Upper lobe of right lung (tissue), 1 donor: ENCODE data around the gene CDKAL1. TPM values are rescaled to one million over a fixed set of nuclear protein-coding genes. Genes with fewer than 3 reads are reported as not detected.

Experiments
- ATAC-seq: fragments of 200-7000 bp; cut with Tn5 transposase; one replicate; pipeline ENCODE4 v1.9.1; 2020; ENCODE audit warnings: mild to moderate bottlenecking, moderate library complexity
- DNase-seq: peaks from one replicate; pipeline ENCODE4 v3.0.0-alpha.2; 2020
- H3K27ac ChIP-seq: fragments of 200-600 bp; one replicate; pipeline ENCODE4 v1.8.0; 2022
- H3K27me3 ChIP-seq: fragments of 200-600 bp; one replicate; pipeline ENCODE4 v1.8.0; 2022; ENCODE audit warnings: mild to moderate bottlenecking
- H3K36me3 ChIP-seq: fragments of 200-600 bp; one replicate; pipeline ENCODE4 v1.8.0; 2022
- H3K4me1 ChIP-seq: fragments of 200-600 bp; one replicate; pipeline ENCODE4 v1.8.0; 2022
- H3K4me3 ChIP-seq: fragments of 200-600 bp; one replicate; pipeline ENCODE4 v1.8.0; 2022; ENCODE audit warnings: mild to moderate bottlenecking
- H3K9me3 ChIP-seq: fragments of 200-600 bp; one replicate; pipeline ENCODE4 v1.8.0; 2022
- intact Hi-C: fragments of 100-400 bp; cut with DNase I; formaldehyde crosslinking; loops from one replicate; pipeline ENCODE4 v1.11.0; 2022
- total RNA-seq: library from RNA; stranded (reverse); fragmentation: NEBNext Ultra II Directional; extraction: Animal tissue kit (Norgen Biotek cat#: 25700); gene quantifications from one replicate; pipeline ENCODE4 v1.2.1, GENCODE V29; 2021
- TF ChIP-seq, protein P1 (sequence below): fragments of 200-600 bp; IDR thresholded peaks from one replicate; pipeline ENCODE4 v1.8.0; 2022; ENCODE audit warnings: antibody characterized with exemption
- donor health status: DM: no; HTN: yes; CAD: no; lungs with severe emphysema.

The CDKAL1 gene
- total RNA-seq, 1 donor from 2014 or later: 16.0 TPM

DNA sequence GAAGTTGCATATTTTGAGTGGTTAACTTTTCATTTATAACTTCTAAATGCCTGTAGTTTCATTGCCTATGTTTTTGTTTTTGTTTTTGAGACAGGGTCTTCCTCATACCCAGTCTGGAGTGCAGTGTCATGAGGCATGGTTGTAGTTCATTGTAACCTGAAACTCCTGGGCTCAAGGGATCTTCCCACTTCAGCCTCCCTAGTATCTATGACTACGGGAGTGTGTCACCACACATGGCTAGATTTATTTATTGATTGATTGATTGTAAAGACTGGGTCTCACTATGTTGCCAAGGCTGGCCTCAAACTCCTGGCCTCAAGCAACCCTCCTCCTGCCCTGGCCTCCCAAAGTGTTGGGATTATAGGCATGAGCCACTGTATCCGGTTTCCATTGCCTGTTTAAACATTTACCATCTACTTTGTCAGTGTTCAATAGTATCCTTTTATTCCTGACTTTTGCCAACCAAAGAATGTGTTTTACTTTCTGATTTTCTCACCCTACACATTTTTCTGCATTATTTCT, 144.6 kb downstream of the CDKAL1 start:
- Histone ChIP-seq H3K36me3 (no peaks in the 10 kb centered on the region), H3K4me3 (no peak overlapping the region), H3K27me3 (no peaks in the 10 kb centered on the region), H3K4me1 (peaks cover 10% of the 10 kb centered on the region), H3K9me3 (no peaks in the 10 kb centered on the region), H3K27ac (no peak overlapping the region)
- TF ChIP-seq, protein P1, sequence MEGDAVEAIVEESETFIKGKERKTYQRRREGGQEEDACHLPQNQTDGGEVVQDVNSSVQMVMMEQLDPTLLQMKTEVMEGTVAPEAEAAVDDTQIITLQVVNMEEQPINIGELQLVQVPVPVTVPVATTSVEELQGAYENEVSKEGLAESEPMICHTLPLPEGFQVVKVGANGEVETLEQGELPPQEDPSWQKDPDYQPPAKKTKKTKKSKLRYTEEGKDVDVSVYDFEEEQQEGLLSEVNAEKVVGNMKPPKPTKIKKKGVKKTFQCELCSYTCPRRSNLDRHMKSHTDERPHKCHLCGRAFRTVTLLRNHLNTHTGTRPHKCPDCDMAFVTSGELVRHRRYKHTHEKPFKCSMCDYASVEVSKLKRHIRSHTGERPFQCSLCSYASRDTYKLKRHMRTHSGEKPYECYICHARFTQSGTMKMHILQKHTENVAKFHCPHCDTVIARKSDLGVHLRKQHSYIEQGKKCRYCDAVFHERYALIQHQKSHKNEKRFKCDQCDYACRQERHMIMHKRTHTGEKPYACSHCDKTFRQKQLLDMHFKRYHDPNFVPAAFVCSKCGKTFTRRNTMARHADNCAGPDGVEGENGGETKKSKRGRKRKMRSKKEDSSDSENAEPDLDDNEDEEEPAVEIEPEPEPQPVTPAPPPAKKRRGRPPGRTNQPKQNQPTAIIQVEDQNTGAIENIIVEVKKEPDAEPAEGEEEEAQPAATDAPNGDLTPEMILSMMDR: no peak
- no peak for ATAC-seq
- no peak for DNase-seq
- intact Hi-C loops: no loop called here

DNA sequence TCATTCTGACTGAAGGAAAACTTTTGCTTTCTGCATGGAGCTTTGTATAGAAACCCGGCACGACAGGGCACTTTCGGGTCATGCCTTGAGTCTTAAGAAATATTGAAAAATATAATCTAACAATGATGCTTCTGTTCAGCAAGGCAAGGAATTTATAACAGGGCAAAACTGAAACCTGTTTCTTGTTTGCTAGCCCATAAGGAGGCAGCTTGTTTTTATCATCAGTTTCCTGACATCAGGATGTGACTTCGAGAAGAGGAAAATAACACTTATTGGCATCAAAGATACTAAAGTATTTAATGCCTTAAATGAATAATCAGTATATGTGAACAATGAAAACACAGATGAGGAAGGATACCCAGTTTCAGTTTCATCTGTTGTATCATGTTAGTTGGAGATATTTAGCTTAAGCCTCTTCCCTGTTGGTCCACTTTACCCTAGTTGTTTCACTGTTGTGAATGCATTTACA, 146.5 kb downstream of the CDKAL1 start:
- Histone ChIP-seq H3K4me3 (no peak overlapping the region), H3K27ac (no peak overlapping the region), H3K9me3 (no peaks in the 10 kb centered on the region), H3K36me3 (no peaks in the 10 kb centered on the region), H3K4me1 (peaks cover 10% of the 10 kb centered on the region), H3K27me3 (no peaks in the 10 kb centered on the region)
- DNase-seq: no peak
- intact Hi-C loops: no loop called here
- TF ChIP-seq, protein P1: no peak
- no peak for ATAC-seq

DNA sequence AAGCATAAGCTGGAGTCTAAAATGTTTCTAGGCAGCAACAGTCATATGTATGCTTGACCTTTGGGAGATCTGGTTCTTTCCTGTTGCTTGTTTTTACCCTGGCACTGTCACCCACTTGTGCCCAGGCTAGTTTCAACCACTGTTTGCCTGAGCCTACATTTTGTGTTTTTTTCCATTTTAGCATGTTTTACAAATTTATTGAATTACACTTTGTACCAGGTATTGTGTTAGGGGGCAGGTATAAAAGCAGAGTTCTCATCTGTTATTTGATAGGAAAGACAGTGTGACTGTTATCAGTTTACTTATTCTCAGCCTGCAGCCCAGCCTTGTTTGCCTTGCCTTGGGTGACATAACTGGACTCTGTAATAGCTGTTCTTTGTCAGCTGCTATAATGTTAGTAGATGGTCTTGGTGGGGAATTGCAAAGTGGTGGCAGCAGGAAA, 147.0 kb downstream of the CDKAL1 start:
- intact Hi-C loops: no loop called here
- Histone ChIP-seq H3K27ac (no peak overlapping the region), H3K36me3 (no peaks in the 10 kb centered on the region), H3K27me3 (no peaks in the 10 kb centered on the region), H3K9me3 (no peaks in the 10 kb centered on the region), H3K4me1 (peaks cover 10% of the 10 kb centered on the region), H3K4me3 (no peak overlapping the region)
- DNase-seq: no peak
- ATAC-seq: no peak
- TF ChIP-seq, protein P1: no peak

DNA sequence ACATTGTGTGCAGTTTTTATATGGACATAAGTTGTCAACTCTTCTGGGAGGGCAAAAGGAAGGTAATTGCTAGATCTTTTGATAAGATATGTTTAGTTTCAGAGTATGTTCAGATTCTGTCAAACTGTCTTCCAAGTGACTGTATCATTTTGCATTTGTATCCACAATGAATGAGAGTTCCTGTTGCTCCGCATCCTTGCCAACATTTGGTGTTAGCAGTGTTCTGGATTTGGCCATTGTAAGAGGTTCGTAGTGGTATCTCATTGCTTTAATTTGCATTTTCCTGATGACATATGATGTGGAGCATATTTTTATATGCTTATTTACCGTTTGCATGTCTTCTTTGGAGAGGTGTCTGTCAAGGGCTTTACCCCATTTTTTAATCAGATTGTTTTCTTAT, 150.2 kb downstream of the CDKAL1 start:
- ATAC-seq (no peak), DNase-seq (no peak)
- Histone ChIP-seq H3K36me3 (no peaks in the 10 kb centered on the region), H3K4me1 (peaks cover 10% of the 10 kb centered on the region), H3K27ac (no peak overlapping the region), H3K27me3 (no peaks in the 10 kb centered on the region), H3K4me3 (no peak overlapping the region), H3K9me3 (no peaks in the 10 kb centered on the region)
- TF ChIP-seq, protein P1: no peak
- intact Hi-C loops: no loop called here

DNA sequence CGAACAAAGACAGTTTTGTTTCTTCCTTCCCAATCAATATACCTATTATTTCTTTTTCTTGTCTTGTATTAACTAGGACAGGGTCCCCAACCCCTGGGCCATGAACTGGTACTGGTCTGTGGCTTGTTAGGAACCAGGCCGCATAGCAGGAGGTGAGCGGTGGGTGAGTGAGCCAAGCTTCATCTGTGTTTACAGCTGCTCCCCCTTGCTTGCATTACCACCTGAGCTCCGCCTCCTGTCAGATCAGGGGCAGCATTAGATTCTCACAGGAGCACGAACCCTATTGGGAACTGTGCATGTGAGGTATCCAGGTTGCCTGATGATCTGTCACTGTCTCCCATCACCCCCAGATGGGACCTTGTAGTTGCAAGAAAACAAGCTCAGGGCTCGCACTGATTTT, 151.9 kb downstream of the CDKAL1 start:
- DNase-seq: no peak
- H3K9me3 ChIP-seq: no peaks in the 10 kb centered on the region
- peaks cover 3% of the 10 kb centered on the region for H3K4me1 ChIP-seq
- TF ChIP-seq, protein P1: no peak
- intact Hi-C loops: no loop called here
- no peak for ATAC-seq
- no peaks in the 10 kb centered on the region for H3K36me3 ChIP-seq
- no peaks in the 10 kb centered on the region for H3K27me3 ChIP-seq
- no peak overlapping the region for H3K27ac ChIP-seq
- H3K4me3 ChIP-seq: no peak overlapping the region

DNA sequence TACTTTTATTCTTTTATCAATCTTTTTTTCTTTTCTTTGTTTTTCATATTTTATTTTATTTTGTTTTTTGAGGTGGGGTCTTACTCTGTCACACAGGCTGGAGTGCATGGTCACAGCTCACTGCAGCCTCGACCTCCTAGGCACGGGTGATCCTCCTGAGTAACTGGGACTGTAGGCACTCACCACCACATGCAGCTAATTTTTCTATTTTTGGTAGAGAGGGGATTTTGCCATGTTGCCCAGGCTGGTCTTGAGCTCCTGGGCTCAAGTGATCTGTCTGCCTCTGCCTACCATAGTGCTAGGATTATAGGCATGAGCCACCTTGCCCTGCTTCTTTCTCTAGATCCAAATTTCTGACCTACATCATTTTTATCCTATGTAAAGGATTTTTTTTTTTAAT, 153.2 kb downstream of the CDKAL1 start:
- no peak for DNase-seq
- Histone ChIP-seq H3K4me3 (no peak overlapping the region), H3K27ac (no peak overlapping the region), H3K36me3 (no peaks in the 10 kb centered on the region), H3K4me1 (no peaks in the 10 kb centered on the region), H3K9me3 (no peaks in the 10 kb centered on the region), H3K27me3 (no peaks in the 10 kb centered on the region)
- no peak for ATAC-seq
- intact Hi-C loops: no loop called here
- TF ChIP-seq, protein P1: no peak
